HEK293T (cell line): Measurements from ENCODE around the gene ABI3.

Source experiments
- ARNT ChIP-seq: fragments of 450-650 bp; IDR thresholded peaks from 2 replicates; pipeline ENCODE4 v1.6.1; 2017; ENCODE audit warnings: mild to moderate bottlenecking
- BHLHE40 ChIP-seq: fragments of 450-650 bp; IDR thresholded peaks from 2 replicates; pipeline ENCODE4 v1.6.1; 2016; ENCODE audit warnings: mild to moderate bottlenecking, moderate library complexity, borderline replicate concordance
- CTBP1 ChIP-seq: fragments of 450-650 bp; IDR thresholded peaks from 2 replicates; pipeline ENCODE4 v1.6.1; 2016; ENCODE audit warnings: borderline replicate concordance
- ELF4 ChIP-seq: fragments of 450-650 bp; IDR thresholded peaks from 2 replicates; pipeline ENCODE4 v1.6.1; 2017; ENCODE audit warnings: antibody characterized with exemption
- FOXA1 ChIP-seq: fragments of 450-650 bp; IDR thresholded peaks from 2 replicates; pipeline ENCODE4 v1.6.1; 2016; ENCODE audit warnings: mild to moderate bottlenecking
- FOXK2 ChIP-seq: fragments of 450-650 bp; IDR thresholded peaks from 2 replicates; pipeline ENCODE4 v1.6.1; 2016; ENCODE audit warnings: mild to moderate bottlenecking
- FOXM1 ChIP-seq: fragments of 450-650 bp; IDR thresholded peaks from 2 replicates; pipeline ENCODE4 v1.6.1; 2017; ENCODE audit warnings: mild to moderate bottlenecking, borderline replicate concordance
- HDGF ChIP-seq: fragments of 450-650 bp; IDR thresholded peaks from 2 replicates; pipeline ENCODE4 v1.6.1; 2017; ENCODE audit warnings: antibody characterized with exemption, borderline replicate concordance
- LEF1 ChIP-seq: fragments of 450-650 bp; IDR thresholded peaks from 2 replicates; pipeline ENCODE4 v1.6.1; 2017; ENCODE audit warnings: mild to moderate bottlenecking, borderline replicate concordance
- NFRKB ChIP-seq: fragments of 450-650 bp; IDR thresholded peaks from 2 replicates; pipeline ENCODE4 v1.6.1; 2016; ENCODE audit warnings: mild to moderate bottlenecking, moderate library complexity
- PKNOX1 ChIP-seq: fragments of 450-650 bp; IDR thresholded peaks from 2 replicates; pipeline ENCODE4 v1.6.1; 2016
- SP1 ChIP-seq: fragments of 450-650 bp; IDR thresholded peaks from 2 replicates; pipeline ENCODE4 v1.6.1; 2017
- SUZ12 ChIP-seq: fragments of 450-650 bp; IDR thresholded peaks from 2 replicates; pipeline ENCODE4 v1.6.1; 2016; ENCODE audit warnings: mild to moderate bottlenecking
- TARDBP ChIP-seq: fragments of 450-650 bp; IDR thresholded peaks from 2 replicates; pipeline ENCODE4 v1.6.1; 2016

DNA sequence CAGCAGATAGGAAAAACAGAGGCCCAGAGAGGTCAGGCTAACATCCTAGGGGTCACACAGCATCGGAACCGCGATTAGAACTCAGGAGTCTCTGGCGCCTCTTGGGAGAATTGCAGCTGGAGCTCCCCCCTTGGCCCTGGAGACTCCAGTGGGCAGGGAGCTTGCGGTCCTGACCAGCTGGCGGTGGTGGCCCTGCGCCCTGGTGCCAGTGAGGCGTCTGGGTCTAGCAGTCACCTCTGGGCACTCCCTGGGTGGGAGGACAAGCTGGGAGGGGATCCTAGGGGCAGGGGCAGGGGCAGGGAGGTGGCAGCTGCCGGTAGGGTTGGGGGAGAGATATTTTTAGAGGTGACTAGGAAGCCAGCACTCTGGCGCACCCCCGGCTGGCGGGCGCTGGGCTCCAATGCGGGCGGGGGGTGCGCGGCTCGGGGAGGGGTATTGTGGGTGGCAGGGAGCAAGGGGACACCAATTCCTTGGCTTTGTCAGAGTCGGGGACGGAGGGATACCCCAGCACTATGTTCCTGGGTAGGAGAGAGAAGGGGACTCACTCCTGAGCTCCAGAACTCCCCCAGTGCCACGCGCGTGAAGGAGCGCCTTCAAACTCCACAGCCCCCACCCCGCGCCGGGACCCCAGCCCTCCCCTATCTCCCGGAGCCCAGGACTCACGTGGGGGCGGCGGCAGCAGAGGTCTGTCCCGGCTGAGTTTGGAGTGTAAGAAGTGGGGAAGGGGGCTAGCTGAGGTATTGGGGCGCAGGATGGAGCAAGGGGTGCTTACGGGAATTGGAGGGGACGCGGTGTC, 19.5 kb downstream of the ABI3 start:
- TF ChIP-seq TARDBP (no peak), SP1 (no peak), PKNOX1 (no peak), BHLHE40 (no peak), ARNT (no peak), NFRKB (no peak), FOXA1 (no peak), FOXM1 (no peak), CTBP1 (no peak), HDGF (no peak), ELF4 (no peak), SUZ12 (no peak), LEF1 (no peak), FOXK2 (no peak)
